ENCODE measurements around the gene MAN2B2. TPM values are rescaled to one million over a fixed set of nuclear protein-coding genes. Genes with fewer than 3 reads are reported as not detected.
"Not testable (repeated sequence)": the region's sequence is repeated elsewhere in the genome, so short reads cannot be mapped to it uniquely, and the experiment has no call there.

The MAN2B2 gene
- total RNA-seq, 1 donor from 2014 or later: 32.2 TPM

DNA sequence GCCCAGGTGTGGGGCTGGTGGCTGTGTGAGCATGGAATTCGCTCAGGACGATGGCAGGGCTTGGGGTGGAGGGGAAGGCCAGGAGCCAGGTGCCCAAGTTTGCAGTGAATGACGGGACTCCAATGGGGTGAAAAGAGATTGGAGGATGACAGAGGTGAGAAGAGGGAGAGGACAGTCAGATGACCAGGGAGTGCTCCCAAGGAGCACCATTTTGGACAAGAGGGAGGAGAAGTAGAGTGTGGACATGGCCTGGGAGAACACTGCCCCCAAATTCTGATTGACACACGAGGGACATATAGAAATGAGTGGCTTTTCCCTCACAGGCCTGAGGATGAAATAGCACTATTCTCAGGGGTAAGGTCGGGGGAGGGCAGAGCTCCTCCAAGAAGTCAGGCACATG lies 72.2 kb downstream of the MAN2B2 start:
- H3K4me3 Mint-ChIP-seq (ENCODE audit: unreplicated experiment): no peak overlapping the region
- DNase-seq (ENCODE audit: low read depth) (no peak), FAIRE-seq (no peak)
- Histone ChIP-seq H3K9me3 (ENCODE audit: insufficient read depth, low read depth, low read length) (no peaks in the 10 kb centered on the region), H3K36me3 (ENCODE audit: insufficient read depth, low read length) (peaks cover 10% of the 10 kb centered on the region), H3K4me3 (ENCODE audit: insufficient read depth, low read depth, low read length) (no peak overlapping the region), H3K4me1 (ENCODE audit: insufficient read depth, low read length) (peaks cover 3% of the 10 kb centered on the region), H4K20me1 (ENCODE audit: insufficient read depth, low read length) (peaks cover 18% of the 10 kb centered on the region), H3K27ac (ENCODE audit: low read depth, low read length) (no peak overlapping the region), H2AFZ (ENCODE audit: low read depth, low read length) (no peak overlapping the region), H3K9ac (ENCODE audit: low read length) (no peak overlapping the region), H3K27me3 (ENCODE audit: insufficient read depth, low read length) (no peaks in the 10 kb centered on the region), H3K79me2 (ENCODE audit: insufficient read depth, low read length) (peaks cover 18% of the 10 kb centered on the region), H3K4me2 (ENCODE audit: low read length) (no peak overlapping the region)
- H3K36me3 Mint-ChIP-seq (ENCODE audit: low read depth, unreplicated experiment): no peaks in the 10 kb centered on the region
- no peak overlapping the region for H3K27ac Mint-ChIP-seq (ENCODE audit: unreplicated experiment)
- H3K4me1 Mint-ChIP-seq (ENCODE audit: low read depth, unreplicated experiment): peaks cover 14% of the 10 kb centered on the region
- no peak for TF ChIP-seq EZH2 (IDR thresholded peaks at IDR 0.05; ENCODE audit: insufficient read depth, low read length)
- TF ChIP-seq, protein P1, sequence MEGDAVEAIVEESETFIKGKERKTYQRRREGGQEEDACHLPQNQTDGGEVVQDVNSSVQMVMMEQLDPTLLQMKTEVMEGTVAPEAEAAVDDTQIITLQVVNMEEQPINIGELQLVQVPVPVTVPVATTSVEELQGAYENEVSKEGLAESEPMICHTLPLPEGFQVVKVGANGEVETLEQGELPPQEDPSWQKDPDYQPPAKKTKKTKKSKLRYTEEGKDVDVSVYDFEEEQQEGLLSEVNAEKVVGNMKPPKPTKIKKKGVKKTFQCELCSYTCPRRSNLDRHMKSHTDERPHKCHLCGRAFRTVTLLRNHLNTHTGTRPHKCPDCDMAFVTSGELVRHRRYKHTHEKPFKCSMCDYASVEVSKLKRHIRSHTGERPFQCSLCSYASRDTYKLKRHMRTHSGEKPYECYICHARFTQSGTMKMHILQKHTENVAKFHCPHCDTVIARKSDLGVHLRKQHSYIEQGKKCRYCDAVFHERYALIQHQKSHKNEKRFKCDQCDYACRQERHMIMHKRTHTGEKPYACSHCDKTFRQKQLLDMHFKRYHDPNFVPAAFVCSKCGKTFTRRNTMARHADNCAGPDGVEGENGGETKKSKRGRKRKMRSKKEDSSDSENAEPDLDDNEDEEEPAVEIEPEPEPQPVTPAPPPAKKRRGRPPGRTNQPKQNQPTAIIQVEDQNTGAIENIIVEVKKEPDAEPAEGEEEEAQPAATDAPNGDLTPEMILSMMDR (IDR thresholded peaks at IDR 0.05; ENCODE audit: insufficient read depth, low read depth, low read length): no peak
- peaks cover 5% of the 10 kb centered on the region for H3K27me3 Mint-ChIP-seq (ENCODE audit: low read depth, unreplicated experiment)
- H3K9me3 Mint-ChIP-seq (ENCODE audit: unreplicated experiment): no peaks in the 10 kb centered on the region

DNA sequence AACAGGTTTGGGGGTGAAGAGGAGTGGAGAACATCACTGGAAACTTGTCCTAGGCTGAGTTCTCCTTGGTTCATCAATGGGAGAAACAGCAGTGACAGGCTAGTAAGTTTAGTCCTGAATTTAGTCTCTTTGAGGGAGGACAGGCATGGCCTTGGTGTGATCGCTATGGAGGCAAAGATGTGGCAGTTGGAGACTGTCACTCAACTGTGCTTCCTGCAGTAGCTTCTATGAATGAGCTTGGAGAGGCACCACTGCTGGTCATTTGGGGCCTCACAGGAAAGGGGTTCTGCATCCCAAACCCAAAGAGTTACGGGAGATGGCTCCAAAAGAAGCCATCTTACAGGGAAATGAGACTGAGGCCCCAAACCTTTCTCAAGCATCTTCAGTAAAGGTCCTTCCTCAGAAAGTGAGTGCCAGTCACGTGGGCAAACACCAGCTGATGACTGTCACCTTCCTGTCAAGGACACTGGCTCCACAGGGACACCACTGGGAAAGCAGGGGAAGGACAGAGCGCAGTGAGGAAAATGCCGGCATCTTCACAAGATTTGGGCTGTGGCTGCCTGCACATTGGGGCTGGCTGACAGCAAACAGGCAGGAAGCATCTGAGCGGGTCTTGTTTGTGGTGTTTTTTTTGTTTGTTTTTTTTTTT lies 72.7 kb downstream of the MAN2B2 start:
- Histone ChIP-seq H3K27ac (ENCODE audit: low read depth, low read length) (no peak overlapping the region), H2AFZ (ENCODE audit: low read depth, low read length) (no peak overlapping the region), H3K9ac (ENCODE audit: low read length) (no peak overlapping the region), H3K79me2 (ENCODE audit: insufficient read depth, low read length) (peaks cover 13% of the 10 kb centered on the region), H3K4me3 (ENCODE audit: insufficient read depth, low read depth, low read length) (no peak overlapping the region), H3K36me3 (ENCODE audit: insufficient read depth, low read length) (peaks cover 5% of the 10 kb centered on the region), H4K20me1 (ENCODE audit: insufficient read depth, low read length) (peaks cover 13% of the 10 kb centered on the region), H3K4me2 (ENCODE audit: low read length) (no peak overlapping the region), H3K27me3 (ENCODE audit: insufficient read depth, low read length) (no peaks in the 10 kb centered on the region), H3K4me1 (ENCODE audit: insufficient read depth, low read length) (no peaks in the 10 kb centered on the region), H3K9me3 (ENCODE audit: insufficient read depth, low read depth, low read length) (no peaks in the 10 kb centered on the region)
- H3K4me1 Mint-ChIP-seq (ENCODE audit: low read depth, unreplicated experiment): peaks cover 11% of the 10 kb centered on the region
- TF ChIP-seq EZH2 (IDR thresholded peaks at IDR 0.05; ENCODE audit: insufficient read depth, low read length): no peak
- H3K36me3 Mint-ChIP-seq (ENCODE audit: low read depth, unreplicated experiment): no peaks in the 10 kb centered on the region
- no peak overlapping the region for H3K4me3 Mint-ChIP-seq (ENCODE audit: unreplicated experiment)
- no peak for FAIRE-seq
- peaks cover 5% of the 10 kb centered on the region for H3K27me3 Mint-ChIP-seq (ENCODE audit: low read depth, unreplicated experiment)
- DNase-seq (ENCODE audit: low read depth): no peak
- no peaks in the 10 kb centered on the region for H3K9me3 Mint-ChIP-seq (ENCODE audit: unreplicated experiment)
- H3K27ac Mint-ChIP-seq (ENCODE audit: unreplicated experiment): no peak overlapping the region

DNA sequence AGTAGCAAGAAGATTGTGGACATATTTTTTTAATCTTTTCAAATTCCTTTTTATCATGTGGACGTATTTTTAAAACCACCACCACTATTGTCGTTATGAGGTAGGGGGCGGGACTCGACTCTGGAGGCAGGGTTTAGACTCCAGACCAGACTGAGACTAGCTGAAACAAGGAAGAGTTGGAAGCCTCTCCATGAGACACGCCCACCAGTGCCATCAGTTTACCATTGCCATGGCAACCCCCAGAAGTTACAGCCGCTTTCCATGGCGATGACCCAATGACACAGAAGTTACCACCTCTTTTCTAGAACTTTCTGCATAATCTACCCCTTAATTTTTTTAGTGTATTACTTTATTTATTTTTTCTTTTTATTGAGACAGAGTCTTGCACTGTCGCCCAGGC lies 74.2 kb downstream of the MAN2B2 start:
- H3K27ac ChIP-seq (ENCODE audit: low read depth, low read length): no peak overlapping the region
- TF ChIP-seq, protein P1 (IDR thresholded peaks at IDR 0.05; ENCODE audit: insufficient read depth, low read depth, low read length): no peak
- no peak for TF ChIP-seq EZH2 (IDR thresholded peaks at IDR 0.05; ENCODE audit: insufficient read depth, low read length)
- no peak overlapping the region for H3K4me2 ChIP-seq (ENCODE audit: low read length)
- DNase-seq (ENCODE audit: low read depth) (no peak), FAIRE-seq (no peak)
- no peaks in the 10 kb centered on the region for H3K27me3 ChIP-seq (ENCODE audit: insufficient read depth, low read length)
- no peaks in the 10 kb centered on the region for H3K36me3 ChIP-seq (ENCODE audit: insufficient read depth, low read length)
- no peaks in the 10 kb centered on the region for H3K36me3 Mint-ChIP-seq (ENCODE audit: low read depth, unreplicated experiment)
- no peak overlapping the region for H3K9ac ChIP-seq (ENCODE audit: low read length)
- no peak overlapping the region for H3K4me3 Mint-ChIP-seq (ENCODE audit: unreplicated experiment)
- H3K4me1 Mint-ChIP-seq (ENCODE audit: low read depth, unreplicated experiment): no peaks in the 10 kb centered on the region
- no peak overlapping the region for H3K27ac Mint-ChIP-seq (ENCODE audit: unreplicated experiment)
- no peaks in the 10 kb centered on the region for H4K20me1 ChIP-seq (ENCODE audit: insufficient read depth, low read length)
- no peaks in the 10 kb centered on the region for H3K9me3 Mint-ChIP-seq (ENCODE audit: unreplicated experiment)
- H3K4me3 ChIP-seq (ENCODE audit: insufficient read depth, low read depth, low read length): no peak overlapping the region
- H3K27me3 Mint-ChIP-seq (ENCODE audit: low read depth, unreplicated experiment): peaks cover 5% of the 10 kb centered on the region
- no peaks in the 10 kb centered on the region for H3K4me1 ChIP-seq (ENCODE audit: insufficient read depth, low read length)
- no peaks in the 10 kb centered on the region for H3K9me3 ChIP-seq (ENCODE audit: insufficient read depth, low read depth, low read length)
- H3K79me2 ChIP-seq (ENCODE audit: insufficient read depth, low read length): no peaks in the 10 kb centered on the region
- no peak overlapping the region for H2AFZ ChIP-seq (ENCODE audit: low read depth, low read length)

- H3K4me3 Mint-ChIP-seq (ENCODE audit: unreplicated experiment); H4K20me1 ChIP-seq (ENCODE audit: insufficient read depth, low read length); H3K9me3 Mint-ChIP-seq (ENCODE audit: unreplicated experiment); H3K27ac Mint-ChIP-seq (ENCODE audit: unreplicated experiment); H3K27me3 ChIP-seq (ENCODE audit: insufficient read depth, low read length); H3K79me2 ChIP-seq (ENCODE audit: insufficient read depth, low read length); H3K4me1 ChIP-seq (ENCODE audit: insufficient read depth, low read length); H3K4me1 Mint-ChIP-seq (ENCODE audit: low read depth, unreplicated experiment); FAIRE-seq; H2AFZ ChIP-seq (ENCODE audit: low read depth, low read length); H3K27me3 Mint-ChIP-seq (ENCODE audit: low read depth, unreplicated experiment); H3K4me3 ChIP-seq (ENCODE audit: insufficient read depth, low read depth, low read length); H3K9ac ChIP-seq (ENCODE audit: low read length); H3K9me3 ChIP-seq (ENCODE audit: insufficient read depth, low read depth, low read length); H3K4me2 ChIP-seq (ENCODE audit: low read length); H3K36me3 Mint-ChIP-seq (ENCODE audit: low read depth, unreplicated experiment); DNase-seq (ENCODE audit: low read depth); H3K27ac ChIP-seq (ENCODE audit: low read depth, low read length); H3K36me3 ChIP-seq (ENCODE audit: insufficient read depth, low read length): not testable (repeated sequence)
Measured at GRCh38 chr4:6654211-6654610, 79.2 kb downstream of the MAN2B2 start.

GRCh38 chr4:6655291-6655690 lies 80.3 kb downstream of the MAN2B2 start:
- H3K27ac ChIP-seq (ENCODE audit: low read depth, low read length); H3K9ac ChIP-seq (ENCODE audit: low read length); H3K27me3 ChIP-seq (ENCODE audit: insufficient read depth, low read length); H3K36me3 ChIP-seq (ENCODE audit: insufficient read depth, low read length); H3K4me3 Mint-ChIP-seq (ENCODE audit: unreplicated experiment); H3K27me3 Mint-ChIP-seq (ENCODE audit: low read depth, unreplicated experiment); H4K20me1 ChIP-seq (ENCODE audit: insufficient read depth, low read length); DNase-seq (ENCODE audit: low read depth); H3K4me2 ChIP-seq (ENCODE audit: low read length); H2AFZ ChIP-seq (ENCODE audit: low read depth, low read length); H3K4me3 ChIP-seq (ENCODE audit: insufficient read depth, low read depth, low read length); H3K79me2 ChIP-seq (ENCODE audit: insufficient read depth, low read length); H3K9me3 Mint-ChIP-seq (ENCODE audit: unreplicated experiment); H3K4me1 Mint-ChIP-seq (ENCODE audit: low read depth, unreplicated experiment); H3K4me1 ChIP-seq (ENCODE audit: insufficient read depth, low read length); H3K9me3 ChIP-seq (ENCODE audit: insufficient read depth, low read depth, low read length); H3K27ac Mint-ChIP-seq (ENCODE audit: unreplicated experiment); FAIRE-seq; H3K36me3 Mint-ChIP-seq (ENCODE audit: low read depth, unreplicated experiment): not testable (repeated sequence)

Data from astrocyte (in vitro differentiated cells and primary cell).